ENCODE measurements around the gene MYL1.

GRCh38 chr2:210263841-210264240, 51.1 kb downstream of the MYL1 start:
- TF ChIP-seq CTCF (IDR thresholded peaks at IDR 0.05; ENCODE audit: low read length), result no peak
- TF ChIP-seq EZH2 (IDR thresholded peaks at IDR 0.05; ENCODE audit: borderline replicate concordance, low read length), result no peak

Measured in OCI-LY1 (cell line).